SIG-M5 (cell line): ENCODE data around the gene PCBP1.
"Not testable (repeated sequence)": the region's sequence is repeated elsewhere in the genome, so short reads cannot be mapped to it uniquely, and the experiment has no call there.

Source experiments
- DNase-seq: peaks from one replicate; lab custom pipeline; 2025; lab: John Stamatoyannopoulos, UW

Gene PCBP1

DNA sequence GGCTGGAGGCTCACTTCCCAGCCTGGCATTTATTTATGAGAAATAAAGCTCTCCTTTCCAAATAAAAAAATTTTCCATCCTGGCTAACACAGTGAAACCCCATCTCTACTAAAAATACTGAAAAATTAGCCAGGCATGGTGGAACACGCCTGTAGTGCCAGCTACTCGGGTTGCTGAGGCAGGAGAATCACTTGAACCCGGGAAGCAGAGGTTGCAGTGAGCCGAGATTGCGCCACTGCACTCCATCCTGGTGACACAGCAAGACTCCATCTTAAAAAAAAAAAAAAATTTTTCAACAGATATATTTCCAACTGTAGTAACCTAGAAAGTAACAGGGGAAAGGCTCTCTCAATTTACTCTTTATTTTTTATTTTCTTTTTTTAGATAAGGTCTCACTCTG is 6.1 kb upstream of the PCBP1 start:
- DNase-seq = no peak

DNA sequence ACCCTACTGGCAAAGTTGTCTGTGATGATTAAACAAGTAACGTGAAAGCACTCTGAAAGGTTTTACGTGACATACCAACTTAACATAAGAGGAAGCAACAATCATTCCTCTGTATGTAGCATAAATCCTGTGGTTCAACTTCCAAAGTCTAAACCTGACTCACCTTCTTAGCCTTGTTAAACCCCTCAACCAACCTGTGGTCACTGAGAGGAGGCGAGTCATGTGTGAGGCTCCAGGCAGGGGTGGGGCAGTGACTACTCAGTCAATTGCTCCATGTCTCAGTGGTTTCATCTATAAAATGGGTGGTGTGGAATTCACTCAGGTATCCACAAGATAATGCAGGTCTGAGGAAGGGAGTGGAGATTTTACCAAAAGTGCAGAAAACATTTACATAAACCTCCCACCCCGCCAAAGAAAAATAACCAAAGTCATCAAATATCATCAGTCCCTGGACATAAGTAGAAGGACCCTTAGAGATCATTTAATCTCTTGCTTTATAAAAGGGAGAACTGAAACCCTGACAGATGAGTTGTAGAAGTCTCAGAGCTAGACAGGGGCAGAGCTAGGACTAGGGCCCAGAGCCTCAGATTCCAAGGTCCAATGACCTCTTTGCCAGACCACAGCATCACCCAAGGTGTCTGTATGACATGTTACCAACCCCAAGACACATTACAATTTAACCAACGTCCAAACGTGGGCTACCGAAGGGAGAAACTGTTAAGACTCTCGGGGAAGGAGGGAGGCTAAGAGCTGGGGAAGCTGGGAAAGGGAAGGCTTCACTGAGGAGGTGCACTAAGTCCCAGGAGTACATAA is 3.7 kb upstream of the PCBP1 start:
- peak; percentile 50 for DNase-seq

DNA sequence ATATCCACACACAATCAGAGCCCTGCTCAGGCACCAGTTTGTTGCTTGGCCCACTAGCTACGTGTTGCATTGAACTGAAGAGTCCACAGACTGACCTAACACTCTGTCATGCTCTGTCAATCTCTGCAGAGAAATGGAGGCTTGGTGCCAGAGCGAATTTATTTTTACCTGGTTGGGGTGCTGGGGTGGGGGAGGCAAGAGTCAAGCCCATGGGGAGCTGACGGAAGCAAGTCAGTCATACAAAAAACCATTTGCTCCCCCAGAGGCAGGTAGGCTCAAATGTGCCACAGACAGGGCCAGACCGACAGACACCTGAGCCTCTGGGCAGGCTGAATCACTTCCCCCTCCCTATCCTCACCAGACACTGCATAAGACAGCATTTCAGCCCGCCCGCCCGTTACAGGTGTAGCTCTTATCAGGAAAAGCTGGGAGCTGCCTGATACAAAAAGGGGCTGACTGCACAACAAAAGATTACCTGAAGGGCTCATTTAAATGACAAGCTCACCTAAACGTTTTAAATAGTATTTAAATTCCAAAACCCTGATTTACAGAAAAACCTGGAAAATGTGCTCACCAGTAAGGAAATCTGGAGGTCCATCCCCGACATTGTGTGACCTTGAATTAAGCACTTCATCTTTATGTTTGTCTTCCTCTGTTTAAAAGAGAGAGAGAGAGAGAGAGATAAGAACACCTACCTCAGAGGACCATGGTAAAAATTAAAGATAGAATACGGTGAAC is 2.1 kb upstream of the PCBP1 start:
- DNase-seq = no peak

DNA sequence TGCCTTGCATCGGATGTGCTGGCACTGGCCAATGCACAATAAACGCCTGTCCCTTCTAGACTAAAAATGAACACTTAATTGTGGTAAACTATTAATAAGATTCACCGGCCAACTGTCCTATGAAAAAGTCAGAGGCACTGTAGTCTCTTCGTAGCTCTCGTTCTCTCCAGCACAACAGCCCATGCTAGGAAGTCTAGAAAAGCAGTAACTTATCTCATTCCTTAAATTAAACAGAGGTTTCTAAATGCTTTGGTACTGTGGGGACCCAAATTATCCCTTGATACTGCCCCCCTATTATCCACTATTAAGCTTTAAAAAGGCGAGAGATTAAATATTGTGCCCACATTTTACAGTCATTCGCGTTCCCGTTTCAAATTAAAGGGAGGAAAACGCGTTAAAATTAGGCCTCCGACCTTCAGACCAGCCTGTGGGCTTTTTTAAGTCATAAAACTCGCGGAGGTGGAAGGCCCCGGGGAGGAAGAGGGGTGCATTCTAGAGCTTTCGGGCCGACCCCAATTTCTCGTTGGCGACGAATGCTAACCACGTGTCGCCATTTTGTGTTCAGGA is 1.5 kb upstream of the PCBP1 start:
- no peak for DNase-seq

DNA sequence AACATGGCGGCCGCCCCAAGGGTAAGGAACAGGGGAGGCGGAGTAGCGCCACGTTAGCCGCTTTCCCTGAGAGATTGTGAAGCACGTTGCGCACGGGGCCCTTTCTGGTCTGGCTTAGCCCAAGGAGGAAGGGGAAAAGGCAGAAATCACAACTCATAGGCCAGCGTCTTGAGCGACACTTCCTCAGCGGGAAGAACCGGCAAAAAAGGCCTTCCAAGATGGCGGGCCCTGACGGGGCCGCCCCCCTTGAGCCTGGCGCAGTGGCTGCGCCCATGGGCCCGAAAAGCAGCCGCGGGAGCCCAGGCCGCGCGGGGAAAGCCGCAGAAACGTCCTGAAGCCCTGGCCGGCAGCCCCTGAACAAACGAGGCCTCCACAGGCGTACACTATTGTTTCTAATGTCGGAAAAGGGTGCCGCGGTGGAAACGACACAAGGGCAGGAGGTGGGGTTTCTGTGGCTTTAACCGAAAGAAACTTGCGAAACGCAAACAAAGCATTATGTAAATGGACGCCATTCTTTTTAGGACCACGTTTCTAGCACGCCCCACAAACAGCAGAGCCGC is 919 bp upstream of the PCBP1 start:
- peak; percentile 84 for DNase-seq

DNA sequence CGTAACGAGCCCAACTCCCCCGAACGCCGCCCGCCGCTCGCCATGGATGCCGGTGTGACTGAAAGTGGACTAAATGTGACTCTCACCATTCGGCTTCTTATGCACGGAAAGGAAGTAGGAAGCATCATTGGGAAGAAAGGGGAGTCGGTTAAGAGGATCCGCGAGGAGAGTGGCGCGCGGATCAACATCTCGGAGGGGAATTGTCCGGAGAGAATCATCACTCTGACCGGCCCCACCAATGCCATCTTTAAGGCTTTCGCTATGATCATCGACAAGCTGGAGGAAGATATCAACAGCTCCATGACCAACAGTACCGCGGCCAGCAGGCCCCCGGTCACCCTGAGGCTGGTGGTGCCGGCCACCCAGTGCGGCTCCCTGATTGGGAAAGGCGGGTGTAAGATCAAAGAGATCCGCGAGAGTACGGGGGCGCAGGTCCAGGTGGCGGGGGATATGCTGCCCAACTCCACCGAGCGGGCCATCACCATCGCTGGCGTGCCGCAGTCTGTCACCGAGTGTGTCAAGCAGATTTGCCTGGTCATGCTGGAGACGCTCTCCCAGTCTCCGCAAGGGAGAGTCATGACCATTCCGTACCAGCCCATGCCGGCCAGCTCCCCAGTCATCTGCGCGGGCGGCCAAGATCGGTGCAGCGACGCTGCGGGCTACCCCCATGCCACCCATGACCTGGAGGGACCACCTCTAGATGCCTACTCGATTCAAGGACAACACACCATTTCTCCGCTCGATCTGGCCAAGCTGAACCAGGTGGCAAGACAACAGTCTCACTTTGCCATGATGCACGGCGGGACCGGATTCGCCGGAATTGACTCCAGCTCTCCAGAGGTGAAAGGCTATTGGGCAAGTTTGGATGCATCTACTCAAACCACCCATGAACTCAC is 673 bp downstream of the PCBP1 start:
- DNase-seq = no peak

DNA sequence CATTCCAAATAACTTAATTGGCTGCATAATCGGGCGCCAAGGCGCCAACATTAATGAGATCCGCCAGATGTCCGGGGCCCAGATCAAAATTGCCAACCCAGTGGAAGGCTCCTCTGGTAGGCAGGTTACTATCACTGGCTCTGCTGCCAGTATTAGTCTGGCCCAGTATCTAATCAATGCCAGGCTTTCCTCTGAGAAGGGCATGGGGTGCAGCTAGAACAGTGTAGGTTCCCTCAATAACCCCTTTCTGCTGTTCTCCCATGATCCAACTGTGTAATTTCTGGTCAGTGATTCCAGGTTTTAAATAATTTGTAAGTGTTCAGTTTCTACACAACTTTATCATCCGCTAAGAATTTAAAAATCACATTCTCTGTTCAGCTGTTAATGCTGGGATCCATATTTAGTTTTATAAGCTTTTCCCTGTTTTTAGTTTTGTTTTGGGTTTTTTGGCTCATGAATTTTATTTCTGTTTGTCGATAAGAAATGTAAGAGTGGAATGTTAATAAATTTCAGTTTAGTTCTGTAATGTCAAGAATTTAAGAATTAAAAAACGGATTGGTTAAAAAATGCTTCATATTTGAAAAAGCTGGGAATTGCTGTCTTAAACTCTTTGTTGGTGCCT is 1.4 kb downstream of the PCBP1 start:
- DNase-seq = no peak

DNA sequence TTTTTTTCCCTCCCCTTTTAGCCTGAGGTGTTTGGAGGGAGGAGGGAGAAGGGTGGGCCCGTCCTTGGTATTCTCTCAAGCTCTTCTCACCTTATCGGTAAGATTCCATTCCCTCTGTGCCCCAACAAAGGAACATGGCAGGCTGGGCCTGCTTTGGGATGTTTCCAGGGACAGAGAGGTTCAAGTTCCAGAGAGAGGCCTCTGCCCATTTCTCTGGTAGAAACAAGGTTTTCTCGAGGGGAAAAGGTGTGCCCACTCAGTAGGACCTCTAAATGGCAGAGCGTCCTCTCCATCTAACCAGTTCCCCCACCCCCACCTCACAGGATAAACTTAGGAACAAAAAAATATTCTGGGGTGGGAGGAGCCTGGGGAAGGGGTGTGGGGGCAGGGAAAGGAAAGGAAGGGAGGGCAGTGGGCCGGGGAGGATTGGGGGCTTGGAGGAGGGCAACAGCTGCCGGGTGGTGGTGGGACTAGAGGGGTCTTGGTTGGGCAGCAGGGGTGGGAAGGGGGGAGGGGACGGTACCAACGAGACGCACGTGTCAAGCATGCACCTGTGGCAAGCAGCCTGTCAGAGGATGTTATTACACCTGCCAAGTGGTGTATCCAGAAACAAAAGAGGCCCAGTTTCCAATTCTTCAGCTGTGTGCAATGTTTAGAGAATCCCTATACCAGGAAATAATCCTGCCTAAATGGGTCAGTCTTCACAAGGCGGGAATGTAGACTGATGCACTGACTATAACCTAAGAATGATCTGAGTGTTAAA is 2.1 kb downstream of the PCBP1 start:
- no peak for DNase-seq

DNA sequence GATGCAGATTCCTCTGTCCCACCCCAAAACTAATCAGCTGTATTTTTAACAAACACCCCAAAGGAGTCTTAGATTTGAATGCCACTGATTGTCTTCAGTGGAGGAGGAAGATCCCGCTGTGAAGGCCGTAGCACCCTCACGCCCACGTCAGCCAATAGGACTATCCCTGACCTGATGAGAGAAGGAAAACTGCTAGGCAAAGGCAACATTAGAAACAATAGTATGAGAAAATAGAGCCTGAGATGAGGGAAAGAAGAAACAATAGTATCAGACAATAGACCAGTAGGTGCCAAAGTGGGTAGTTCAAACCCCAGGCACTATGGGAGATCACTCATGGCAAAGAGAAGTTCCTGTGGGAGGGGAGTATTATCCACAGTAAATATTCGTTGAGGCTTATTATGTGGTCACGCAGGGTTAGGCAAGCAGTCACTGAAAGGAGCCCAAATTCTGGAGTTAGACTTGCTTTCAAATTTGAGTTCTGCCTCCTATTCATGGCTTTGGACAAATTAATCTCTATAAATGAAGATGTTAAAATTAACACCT is 2.8 kb downstream of the PCBP1 start:
- DNase-seq = no peak

DNA sequence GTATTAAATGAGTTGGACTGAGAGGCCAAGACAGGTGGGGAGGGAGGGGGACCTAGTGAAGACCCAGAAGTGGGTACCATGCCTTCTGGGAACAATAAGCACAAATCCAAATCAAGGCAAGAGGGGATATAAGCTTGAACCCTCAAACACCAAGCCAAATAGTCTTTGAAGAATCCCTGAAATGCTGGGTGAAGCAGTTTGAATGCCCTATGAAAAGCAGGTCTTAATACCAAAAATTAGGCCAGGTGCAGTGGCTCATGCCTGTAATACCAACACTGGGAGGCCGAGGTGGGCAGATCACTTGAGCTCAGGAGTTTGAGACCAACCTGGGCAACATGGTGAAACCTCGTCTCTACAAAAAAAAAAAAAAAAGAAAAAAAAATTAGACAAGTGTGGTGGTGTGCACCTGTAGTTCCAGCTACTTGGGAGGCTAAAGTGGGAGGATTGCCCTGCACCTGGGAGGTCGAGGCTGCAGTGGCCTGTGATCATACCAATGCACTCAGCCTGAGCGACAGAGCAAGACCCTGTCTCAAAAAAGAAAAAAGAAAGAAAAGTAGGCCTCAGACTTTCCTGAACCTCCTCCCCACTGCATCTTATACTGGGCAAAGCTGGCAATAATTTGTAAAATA is 3.5 kb downstream of the PCBP1 start:
- no peak for DNase-seq

DNA sequence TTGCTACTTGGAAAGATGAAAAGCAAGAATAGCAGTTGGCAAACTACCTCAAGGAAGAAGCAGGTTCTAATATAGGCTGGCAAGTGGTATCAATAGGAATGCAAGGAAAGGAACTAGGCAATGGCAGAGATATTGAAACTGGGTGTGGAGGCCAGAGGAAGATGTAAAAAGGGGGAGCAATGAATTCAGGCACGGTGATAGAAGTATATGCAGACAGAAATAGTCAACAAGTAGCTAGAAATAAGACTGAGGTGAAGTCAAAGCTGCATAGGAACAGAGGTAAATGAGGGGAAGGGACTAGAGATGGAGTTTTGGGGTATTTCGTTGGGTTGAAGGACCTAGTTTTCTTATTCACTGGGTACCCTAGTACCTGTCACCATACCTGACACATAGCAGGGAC is 4.1 kb downstream of the PCBP1 start:
- no peak for DNase-seq

DNA sequence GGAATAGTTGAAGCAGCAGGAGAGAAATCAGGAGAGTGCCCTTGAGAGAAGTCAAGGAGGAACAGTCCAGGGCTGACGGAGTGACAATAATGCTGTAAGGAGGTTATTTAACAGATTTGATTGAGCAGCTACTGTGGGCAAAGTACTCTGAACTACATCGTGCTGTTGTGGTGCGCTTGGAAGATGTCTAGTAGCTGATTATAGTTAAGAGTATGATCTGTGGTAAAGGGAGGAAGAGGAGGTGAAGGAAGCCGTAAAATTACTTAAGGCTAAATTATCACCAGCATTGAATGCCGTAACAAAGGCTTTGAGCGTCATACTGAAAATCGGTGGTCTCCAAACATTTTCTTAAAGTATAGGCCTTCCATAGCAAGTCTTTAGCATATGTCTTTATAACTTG is 4.5 kb downstream of the PCBP1 start:
- no peak for DNase-seq

DNA sequence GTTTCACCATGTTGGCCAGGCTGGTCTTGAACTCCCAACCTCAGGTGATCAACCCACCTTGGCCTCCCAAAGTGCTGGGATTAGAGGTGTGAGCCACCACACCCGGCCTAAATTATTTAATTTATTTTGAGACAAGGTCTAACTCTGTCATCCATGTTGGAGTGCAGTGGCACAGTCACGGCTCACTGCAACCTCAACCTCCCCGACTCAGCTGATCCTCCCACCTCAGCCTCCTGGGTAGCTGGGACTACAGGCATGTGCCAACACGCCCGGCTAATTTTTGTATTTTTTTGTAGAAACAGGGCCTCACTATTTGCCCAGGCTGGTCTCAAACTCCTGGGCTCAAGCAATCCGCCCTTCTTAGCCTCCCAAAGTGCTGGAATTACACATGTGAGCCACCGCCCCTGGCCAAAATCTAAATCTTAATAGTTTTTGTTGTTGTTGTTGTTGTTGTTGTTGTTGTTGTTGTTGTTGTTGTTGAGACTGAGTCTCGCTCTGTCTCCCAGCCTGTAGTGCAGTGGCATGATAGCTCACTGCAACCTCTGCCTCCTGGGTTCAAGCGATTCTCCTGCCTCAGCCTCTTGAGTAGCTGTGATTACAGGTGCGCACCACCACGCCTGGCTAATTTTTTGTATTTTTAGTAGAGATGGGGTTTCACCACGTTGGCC is 5.4 kb downstream of the PCBP1 start:
- DNase-seq = not testable (repeated sequence)

DNA sequence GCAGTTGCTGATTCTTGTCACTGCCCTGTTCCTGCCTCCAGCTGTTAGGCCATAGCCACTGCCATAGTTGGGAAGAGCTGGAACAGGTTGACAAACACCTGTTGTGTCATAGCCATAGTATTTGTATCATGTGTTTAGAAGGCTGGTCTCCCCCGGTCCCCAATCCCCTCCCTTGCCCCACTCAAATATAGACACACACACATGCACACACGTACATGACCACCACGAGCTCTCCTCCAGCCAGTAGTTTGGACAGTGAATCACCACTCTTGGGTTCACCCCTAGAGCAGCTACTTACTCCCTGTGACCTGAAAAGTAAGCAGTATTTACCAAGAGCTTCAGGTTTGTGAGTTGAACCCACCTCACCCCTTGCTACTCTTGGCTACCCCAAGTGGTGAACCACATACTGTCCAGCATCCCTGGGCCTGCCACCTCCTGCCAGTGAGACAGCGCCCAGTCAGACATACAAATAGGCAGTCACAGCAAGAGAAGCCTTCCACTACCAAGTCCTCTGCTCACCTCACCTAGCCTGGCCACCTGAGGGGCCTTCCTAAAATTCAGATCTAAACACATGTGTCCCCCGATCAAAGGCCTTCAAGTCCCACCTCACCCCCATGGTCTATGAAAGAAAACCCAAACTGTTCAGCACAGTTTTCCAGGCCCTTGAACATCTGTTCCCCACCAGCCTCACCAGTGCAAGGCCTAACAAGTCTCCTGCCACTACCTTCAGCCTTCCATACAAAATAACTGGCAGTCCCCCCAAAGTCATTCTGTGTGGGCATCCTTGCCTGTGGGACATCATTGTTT is 7.1 kb downstream of the PCBP1 start:
- no peak for DNase-seq

DNA sequence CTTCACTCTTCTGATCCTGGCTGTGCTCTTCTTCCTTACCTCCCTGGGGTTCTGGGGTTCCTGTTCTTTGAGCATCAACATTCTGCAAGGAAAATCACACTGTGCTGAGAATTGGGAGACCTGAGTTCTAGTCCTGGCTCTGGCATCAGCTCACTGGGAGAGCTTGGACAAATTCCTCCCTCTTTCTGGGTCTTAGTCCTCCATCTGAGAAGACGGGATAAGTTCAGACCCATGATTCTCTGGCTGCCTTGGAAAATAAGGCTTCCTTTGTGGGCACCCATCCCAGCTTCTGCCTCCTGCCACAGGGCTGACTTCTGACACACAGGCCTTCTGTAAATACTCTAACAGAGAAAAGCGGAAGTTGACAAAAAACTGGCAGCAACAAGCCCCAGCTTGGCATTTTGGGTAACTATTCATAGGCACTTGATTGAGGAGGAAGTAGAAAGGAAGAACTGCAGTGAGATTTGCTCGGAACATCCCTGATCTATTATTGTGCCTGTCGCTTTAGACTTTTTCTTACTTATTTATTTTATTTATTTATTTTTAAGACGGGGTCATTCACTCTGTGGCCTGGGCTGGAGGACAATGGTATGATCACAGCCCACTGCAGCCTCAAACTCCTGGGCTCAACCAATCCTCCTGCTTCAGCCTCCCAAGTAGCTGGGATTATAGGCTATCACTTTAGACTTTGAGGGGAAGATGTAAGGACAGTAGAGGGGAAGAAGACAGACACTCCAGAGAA is 7.9 kb downstream of the PCBP1 start:
- DNase-seq = peak; percentile 81

DNA sequence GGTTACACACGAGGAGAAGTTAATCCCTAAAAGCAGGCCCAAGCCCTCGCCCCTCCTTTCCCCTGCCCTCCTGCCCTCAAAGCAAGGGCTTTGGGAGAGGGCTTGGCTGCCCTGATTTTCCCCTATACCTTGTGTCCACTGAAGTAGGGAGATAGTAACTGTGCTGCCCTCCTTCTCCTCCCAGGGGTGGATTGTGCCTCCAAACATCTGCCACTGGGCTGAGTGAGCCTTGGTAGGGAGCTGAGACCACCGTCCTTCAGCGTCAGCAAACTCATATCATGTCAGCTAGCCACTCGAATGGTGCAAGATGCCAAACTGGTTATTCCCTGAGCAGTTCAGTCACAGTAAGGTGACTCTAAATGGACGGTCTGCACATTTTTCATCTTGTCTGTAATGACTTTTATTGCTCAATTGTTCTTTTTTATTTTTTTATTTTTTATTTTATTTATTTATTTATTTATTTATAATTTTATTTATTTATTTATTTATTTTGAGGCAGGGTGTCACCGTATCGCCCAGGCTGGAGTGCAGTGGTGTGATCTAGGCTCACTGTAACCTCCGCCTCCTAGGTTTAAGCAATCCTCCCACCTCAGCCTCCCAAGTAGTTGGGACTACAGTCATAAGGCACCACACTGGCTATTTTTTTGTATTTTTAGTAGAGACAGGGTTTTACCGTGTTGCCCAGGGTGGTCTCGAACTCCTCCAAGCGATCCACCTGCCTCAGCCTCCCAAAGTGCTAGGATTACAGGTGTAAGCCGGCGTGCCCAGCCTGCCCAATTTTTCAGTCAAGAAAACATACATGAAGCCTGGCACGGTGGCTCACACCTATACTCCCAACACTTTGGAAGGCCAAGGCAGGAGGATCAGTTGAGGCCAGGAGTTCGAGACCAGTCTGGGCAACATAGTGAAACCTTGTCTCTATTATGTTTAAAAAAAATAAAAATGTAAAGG is 8.7 kb downstream of the PCBP1 start:
- DNase-seq = no peak

DNA sequence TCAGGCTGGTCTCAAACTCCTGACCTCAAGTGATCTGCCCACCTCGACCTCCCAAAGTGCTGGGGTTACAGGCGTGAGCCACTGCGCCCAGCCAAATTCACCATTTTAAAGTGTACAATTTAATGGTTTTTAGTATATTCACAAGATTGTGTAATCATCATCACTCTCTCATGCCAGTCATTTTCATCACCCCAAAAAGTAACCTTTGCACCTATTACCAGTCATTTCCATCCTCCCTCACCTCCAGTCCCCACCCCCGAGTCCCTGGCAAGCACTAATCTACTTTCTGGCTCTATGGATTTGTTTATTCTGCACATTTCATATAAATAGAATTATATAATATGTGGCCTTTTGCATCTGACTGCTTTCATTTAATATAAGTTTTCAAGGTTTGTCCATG is 10.8 kb downstream of the PCBP1 start:
- DNase-seq = no peak
